Epidermal melanocyte (primary cell): ENCODE results near the gene GRIK4.
"Not testable (repeated sequence)": the region's sequence is repeated elsewhere in the genome, so short reads cannot be mapped to it uniquely, and the experiment has no call there.

Source experiments
- DNase-seq: peaks from one replicate; pipeline ENCODE4 v3.0.0; 2011; ENCODE audit warnings: low spot score; ENCODE audit not compliant: insufficient read length

Gene GRIK4

GRCh38 chr11:120511116-120511819, at the start of gene GRIK4:
Gene GRIK4 (plus strand): TSS chr11:120511748. CDS start chr11:120660319, 148,571 bp downstream.
- peak; percentile 93 for DNase-seq

DNA sequence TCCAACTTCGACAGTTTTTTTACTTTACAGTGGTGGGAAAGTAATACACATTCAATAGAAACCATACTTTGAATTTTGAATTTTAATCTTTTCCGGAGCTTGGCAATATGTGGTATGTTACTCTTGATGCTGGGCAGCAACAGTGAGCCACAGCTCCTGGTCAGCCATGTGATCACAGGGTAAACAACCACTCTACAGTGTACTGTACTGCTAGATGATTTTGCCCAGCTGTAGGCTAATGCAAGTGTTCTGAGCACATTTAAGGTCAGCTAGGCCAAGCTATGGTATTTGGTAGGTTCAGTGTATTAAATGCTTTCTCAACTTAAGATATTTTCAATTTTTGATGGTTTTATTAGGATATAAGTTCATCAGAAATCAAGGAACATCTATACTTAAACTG, 48.7 kb upstream of the GRIK4 start:
- DNase-seq: no peak

DNA sequence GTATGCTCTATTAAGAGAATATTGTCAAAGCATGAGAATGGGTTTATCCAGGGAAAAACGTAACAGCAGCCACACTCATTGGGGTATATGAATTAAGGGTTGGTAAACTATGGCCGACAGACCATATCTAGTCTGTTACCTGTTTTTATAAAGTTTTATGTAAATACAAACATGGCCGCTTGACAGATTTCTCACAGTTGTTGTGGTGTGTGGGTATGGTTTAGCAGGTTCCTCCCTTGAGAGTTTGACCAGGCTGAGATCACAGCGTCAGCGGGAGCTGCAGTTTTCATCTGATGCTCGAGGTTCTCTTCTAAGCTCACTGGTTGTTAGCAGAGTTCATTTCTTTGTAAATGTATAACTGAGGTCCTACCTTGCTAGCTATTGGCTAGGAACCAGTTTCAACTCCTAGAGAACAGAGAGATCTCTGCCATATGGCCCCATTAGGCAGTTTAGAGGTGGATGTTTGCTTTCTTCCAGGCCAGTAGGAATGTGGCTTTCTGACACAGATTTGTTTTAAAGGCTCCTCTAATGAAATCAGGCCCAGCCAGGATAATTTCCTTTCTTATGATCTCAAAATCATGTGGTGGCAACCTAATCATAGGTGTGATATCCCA, 45.5 kb upstream of the GRIK4 start:
- no peak for DNase-seq

DNA sequence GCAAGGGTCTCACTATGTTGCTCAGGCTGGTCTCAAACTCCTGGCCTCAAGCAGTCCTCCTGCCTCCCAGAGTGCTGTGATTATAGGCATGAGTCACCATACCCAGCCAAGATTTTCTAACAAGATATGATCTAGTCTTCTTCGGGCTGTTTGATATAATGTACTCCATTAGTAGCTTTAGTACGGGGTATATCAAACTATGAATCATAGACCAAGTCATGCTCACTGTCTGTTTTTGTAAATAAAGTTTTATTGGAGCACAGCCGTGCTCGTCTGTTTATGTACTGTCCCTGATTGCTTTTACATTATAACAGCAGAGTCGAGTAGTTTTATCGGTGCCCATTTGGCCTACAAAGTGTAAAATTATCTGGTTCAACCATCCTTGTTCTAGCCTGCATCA, 43.9 kb upstream of the GRIK4 start:
- DNase-seq: no peak

GRCh38 chr11:120471131-120471530, 40.4 kb upstream of the GRIK4 start:
- DNase-seq: no peak

DNA sequence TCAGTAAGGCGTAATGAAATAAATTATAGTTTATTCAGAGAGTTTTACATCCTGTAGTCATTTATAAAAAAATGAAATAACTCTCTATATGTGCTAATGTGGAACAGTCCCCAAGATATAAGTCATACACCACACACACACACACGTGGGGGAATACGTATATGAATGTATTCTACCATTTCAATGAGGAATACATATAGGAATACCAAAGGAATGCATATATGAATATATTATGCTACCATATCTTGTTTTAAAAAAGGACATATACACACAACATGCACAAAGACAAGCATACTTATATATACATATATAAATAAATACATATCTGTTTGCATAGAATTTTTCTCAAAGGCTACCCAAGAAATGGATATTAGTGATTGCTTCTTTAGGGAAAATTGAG, 39.6 kb upstream of the GRIK4 start:
- no peak for DNase-seq

DNA sequence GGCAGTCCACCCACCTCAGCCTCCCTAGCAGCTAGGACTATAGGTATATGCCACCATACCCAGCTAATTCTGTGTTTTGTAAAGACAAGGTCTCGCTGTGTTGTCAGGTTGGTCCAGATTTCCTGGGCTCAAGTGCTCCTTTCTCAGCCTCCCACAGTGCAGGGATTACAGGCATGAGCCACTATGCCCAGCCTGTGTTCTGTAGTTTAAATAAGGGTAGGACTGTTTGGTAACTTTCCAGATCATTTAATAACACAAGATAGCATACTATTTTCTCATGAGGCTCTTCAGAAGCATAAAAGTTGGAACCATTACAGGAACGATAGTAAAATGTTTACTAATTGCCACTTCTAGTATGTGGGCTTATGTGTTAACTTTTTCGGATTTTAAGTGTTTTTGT, 38.0 kb upstream of the GRIK4 start:
- no peak for DNase-seq

DNA sequence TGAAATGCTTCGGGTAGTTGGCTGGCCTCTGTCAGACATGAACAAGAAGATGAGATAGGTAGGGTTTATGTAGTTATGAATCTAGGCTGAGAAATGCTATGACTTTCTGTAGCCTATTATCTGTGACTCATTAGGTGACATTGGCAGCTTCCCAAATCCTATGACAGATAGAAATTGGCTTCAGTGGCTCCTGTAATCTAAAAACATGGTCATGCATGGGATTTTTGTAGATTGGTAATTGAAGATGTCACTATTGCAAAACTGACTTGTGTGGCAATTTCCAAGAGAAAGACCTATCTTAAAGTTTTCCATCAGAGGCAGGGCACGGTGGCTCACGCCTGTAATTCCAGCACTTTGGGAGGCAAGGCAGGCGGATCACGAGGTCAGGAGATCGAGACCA, 29.4 kb upstream of the GRIK4 start:
- DNase-seq: no peak

GRCh38 chr11:120484722-120485121, 26.8 kb upstream of the GRIK4 start:
- no peak for DNase-seq

DNA sequence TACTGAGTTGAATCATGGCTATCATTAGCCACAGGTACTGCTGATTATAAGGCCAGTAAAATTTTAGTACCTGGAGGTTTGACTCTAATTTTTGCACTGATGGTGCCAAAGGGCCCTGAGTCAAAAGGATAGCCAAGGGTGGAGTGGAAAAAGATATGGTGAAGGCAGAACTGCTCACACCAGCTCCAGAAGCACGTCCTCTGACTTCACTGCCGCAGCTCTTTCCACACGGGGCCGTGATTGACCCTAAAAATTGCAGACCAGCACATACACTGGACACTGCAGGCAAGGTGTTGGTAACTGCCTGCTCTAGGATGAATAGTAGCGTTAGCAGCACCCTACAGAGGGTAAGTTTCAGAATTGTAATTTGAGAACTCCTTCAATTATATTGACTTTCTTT, 25.4 kb upstream of the GRIK4 start:
- DNase-seq: no peak

GRCh38 chr11:120489799-120490198, 21.7 kb upstream of the GRIK4 start:
- DNase-seq: no peak

GRCh38 chr11:120492486-120492885, 19.1 kb upstream of the GRIK4 start:
- no peak for DNase-seq

GRCh38 chr11:120494595-120494994, 17.0 kb upstream of the GRIK4 start:
- no peak for DNase-seq

DNA sequence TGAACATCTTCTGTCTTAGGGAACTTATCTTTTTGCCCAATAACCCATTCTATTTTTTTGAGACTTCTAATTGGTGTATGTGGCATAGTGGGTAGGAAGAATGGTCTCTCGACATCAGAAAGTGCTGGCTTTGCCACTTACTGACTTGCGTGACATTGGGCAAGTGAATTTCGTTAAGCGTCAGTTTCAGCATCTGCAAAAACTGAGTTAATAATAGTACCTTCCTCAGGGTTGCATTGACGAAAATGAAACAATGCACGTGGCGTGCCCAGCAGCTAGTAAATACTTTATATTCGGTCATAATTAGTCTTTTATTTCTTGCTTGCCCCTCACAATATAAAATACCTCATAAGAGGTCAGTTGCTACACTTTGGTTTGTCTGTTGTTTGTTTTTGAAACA, 12.5 kb upstream of the GRIK4 start:
- no peak for DNase-seq

DNA sequence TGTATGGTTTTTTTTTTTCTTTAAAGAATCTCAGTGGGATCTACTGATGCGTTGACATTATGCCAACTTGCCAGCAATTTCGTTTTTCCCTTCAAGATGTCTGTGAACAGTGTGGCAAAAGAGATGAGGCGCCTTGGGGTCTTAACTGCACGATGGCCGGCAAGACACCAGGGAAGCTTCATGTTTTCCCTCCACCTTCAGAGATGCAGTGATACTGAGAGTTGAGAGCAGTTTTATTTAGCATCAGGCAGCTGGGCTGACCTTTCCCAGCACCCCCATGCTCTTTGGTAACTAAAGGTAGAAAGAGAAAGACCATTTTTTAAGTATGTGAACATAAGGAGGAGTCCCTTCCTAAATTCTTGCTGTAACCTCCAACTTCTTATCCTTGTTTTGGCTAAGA, 11.7 kb upstream of the GRIK4 start:
- no peak for DNase-seq

DNA sequence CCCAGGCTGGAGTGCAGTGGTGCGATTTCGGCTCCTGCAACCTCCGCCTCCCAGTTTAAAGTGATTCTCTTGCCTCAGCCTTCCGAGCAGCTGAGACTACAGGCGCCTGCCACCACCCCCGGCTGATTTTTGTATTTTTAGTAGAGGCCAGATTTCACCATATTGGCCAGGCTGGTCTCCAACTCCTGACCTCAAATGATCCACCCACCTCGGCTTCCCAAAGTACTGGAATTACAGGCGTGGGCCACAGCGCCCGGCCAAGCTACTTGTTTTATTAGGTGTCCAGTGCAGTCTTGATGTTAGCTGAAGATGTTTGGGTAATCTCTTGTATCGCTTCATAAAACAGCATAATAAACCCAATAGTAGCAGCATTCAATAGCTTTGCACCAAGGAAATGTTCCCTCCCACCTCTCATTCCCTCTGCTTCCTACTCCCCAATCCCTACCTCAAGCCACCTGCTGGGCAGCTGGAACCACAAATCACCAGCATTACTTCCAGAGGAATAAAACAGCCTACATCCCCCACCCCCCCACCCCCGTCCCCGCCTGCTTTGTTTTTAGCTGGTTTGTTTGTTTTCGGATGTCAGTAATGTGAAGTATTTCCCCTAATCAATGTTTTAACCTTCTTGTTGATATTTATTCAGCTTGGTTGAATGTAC, 11.0 kb upstream of the GRIK4 start:
- no peak for DNase-seq

- DNase-seq: no peak
Observed at GRCh38 chr11:120501440-120501839, 10.1 kb upstream of the GRIK4 start.

DNA sequence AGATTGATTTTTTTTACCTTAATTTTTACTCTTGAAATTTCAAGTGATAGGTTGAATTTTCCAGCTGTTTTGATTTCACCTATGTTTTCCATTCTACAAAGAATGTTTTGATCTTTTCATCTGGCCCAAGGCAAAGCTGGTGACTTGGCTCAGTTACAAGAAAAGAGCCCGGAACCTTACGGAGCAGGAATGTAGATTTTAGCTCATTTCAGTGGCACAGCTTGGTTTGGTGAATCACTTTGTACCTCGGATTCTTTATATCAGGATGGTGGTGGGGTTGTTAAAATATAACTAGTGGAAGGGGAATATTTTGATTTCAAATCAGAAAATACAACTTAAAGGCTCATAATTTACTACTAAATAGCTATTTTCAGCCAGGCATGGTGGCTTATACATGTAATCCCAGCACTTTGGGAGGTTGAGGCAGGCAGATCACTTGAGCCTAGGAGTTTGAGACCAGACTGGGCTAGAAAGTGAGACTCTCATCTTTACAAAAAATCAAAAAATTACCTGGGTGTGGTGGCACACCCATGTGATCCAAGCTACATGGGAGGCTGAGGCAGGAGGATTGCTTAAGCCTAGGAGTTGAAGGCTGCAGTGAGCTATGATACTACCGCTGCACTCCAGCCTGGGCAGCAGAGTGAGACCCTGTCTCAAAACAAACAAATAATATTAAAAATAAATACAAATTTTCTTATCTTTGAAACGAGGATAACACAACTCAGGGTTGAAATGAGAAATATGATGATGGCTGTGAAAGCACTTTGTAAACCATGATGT, 9.4 kb upstream of the GRIK4 start:
- DNase-seq: no peak

DNA sequence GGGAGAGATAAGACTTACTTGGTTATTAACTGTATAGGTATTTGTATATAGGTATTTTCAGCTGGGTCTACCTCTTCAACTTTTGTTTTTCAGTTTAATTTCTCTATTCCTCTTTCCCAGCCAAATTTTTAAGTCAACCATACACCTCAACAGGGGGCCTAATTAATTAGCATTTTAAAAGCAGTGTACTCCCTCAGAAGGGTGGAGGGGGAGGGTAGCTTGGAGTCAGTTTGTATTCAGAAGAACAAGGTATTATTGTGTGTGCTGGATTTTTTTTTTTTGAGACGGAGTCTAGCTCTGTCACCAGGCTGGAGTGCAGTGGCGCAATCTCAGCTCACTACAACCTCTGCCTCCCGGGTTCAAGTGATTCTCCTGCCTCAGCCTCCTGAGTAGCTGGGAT, 8.0 kb upstream of the GRIK4 start:
- DNase-seq: not testable (repeated sequence)

DNA sequence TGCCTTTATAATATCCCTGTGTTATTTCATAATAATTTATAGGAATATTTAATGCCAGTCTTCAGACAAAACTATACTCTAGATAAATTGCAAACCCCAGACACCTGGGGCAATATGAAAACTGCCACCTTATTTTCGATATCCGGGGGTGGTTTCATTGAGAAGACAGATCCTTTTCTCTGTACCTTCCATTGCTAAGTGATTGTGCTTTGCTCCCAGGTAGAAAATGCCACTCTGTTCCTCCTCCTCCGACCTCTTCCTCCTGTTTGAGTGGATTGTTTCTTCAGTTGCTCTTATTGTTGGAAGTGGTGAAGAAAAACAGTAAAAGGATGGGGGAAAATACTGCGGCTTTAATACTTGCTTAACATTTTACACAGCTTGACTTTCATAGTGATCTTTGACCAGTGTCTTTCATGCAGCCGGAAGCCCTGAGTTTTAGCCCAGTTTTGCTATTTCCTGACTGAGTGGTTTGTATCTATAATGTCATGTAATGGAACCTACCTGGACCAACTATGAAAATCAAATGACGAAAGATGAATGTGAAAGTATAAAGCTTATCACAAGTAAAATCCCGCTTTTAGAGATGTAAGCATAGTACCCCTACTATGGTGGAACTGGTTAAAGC, 5.6 kb upstream of the GRIK4 start:
- no peak for DNase-seq

- DNase-seq: no peak
Observed at GRCh38 chr11:120509346-120510053, 2.0 kb upstream of the GRIK4 start.
